Stimulated activated CD8-positive, alpha-beta memory T cell treated with anti-CD3 and anti-CD28 coated beads, Interleukin-7, amount 100 ng/mL, for 48 hours (primary cell): ENCODE results near the gene ANKRD63.

ENCODE experiments used
- DNase-seq, 2 donors: peaks; one replicate each; pipeline ENCODE4 v3.0.0-alpha.2; 2020; ENCODE audit warnings: low read depth in 1 of 2; ENCODE audit errors: extremely low read depth in 1 of 2

The ANKRD63 gene

DNA sequence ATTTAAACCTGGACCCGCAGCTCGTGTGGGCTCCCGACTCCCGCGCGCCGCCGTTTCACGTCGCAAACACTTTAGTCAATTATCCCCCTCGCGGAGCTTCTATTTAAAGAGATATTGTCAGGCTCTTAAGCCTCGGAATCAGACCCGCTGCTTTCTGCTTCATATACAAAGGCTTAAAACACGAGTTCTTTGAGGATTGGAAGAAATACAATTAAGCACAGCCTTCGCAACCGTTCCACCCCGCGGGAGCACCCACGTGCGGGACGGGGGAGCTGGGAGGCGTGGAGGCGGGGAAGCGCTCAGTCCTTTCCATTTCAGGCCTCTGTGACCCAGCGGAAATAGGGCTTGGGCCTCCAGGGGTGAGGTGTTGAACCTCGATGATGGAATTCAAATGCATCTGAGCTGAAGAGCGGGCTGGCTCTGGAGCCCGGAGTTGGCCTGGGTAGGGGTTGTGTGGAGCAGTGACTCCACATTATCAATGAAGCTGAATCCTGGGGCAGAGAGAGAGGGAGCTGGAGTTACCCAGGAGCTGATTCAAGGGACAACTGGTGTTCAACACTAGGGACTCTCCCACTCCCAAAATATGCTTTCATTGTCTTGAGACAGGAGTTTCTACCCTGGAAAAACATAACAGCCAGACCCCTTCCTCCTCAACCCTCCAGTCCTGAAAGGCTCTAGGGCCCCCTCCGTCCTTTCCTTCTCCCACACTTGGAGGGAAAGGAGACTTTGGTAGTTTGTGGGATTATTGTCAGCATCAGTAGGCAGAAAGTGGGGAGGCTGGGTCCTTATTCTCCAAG lies 2.4 kb downstream of the ANKRD63 start:
- DNase-seq, result no peak

DNA sequence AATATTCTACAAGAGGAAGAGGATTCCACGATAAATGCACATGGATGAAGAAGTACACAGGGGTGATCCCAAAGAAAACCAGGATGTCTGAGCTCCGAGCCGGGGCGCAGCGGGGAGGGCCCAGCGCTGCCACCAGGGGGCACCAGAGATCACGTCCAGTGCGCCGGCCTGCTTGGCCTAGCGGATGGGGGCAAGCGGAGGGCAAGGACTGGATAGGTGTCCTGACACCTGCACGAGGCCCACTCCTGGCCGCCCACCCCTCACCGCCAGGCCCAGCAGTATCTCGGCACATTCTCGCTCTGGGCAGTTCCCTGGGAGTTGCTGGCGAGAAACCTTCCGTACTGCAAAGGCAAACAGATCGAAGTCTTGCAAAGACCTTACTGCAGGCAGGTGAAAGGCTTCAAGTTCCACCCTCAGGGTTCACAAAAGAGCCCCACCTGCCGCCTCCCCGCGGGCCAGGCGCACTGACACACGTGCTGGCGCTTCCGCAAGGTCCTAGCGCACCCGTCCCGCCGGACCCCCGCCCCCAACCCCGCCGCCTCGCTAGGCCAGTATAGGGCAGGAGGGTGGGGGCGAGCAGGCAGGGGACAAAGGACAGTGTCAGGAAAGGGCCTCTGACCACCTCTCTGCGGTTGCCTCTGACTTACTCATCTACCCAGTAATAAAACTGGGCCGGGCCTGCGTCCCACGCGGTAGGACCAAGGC lies 3.3 kb downstream of the ANKRD63 start:
- DNase-seq, result peak; percentile 34

DNA sequence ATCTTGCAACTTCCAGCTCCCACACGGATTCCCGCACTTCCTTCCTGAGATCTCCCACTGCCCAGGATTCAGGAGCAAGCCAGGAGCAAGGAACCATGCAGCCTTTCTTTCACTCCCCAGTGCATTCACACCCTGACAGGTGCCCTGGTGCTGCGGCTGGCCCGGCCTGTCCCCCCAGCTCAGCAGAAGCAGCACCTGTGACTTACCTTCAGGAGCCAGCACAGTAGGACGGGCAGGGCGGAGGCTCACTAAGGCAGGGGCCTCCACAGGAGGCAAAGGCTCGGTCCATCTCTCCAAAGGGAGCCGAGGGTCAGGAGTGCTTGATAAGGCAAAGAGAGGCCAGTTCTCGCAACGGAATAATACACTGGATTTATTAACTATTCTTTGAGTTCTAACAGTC lies 4.8 kb downstream of the ANKRD63 start:
- DNase-seq, result no peak

DNA sequence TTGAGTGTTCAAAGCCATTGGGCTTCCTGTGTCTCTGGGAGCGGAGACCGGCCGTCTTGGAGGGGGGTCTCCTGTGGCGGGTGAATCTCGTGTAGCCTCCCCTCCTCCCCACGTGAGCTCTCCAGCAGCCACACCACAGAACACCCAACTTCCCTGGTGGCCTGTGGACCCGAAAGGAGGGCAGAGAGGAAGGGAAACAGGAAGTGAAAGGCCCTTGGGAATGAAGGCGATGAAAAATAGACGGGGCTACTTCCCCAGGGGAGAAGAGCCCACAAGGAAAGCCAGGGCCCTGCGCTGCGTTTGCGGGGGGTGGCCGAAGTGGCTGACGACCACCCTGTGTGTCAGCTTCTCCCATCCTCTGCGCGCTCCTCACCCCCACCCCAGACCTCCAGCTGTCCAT lies 5.4 kb downstream of the ANKRD63 start:
- DNase-seq, result no peak

DNA sequence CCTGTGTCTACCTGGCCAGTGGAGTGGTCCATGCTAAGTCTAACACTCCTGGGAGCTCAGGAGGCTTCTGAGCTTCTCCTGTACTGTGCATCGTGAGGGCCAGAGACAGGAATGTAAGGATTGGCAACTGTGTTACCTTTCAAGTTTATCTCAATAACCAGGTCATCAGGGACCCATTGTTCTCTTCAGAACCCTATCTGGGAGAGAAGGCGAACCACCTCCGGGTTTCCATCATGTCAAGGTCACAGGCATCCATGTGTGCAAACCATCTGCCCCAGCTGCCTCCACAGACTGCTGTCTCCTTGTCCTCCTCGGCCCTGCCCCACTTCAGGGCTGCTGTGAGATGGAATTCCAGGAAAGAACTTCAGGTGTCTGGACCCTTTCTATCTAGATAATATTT lies 5.9 kb downstream of the ANKRD63 start:
- no peak for DNase-seq

DNA sequence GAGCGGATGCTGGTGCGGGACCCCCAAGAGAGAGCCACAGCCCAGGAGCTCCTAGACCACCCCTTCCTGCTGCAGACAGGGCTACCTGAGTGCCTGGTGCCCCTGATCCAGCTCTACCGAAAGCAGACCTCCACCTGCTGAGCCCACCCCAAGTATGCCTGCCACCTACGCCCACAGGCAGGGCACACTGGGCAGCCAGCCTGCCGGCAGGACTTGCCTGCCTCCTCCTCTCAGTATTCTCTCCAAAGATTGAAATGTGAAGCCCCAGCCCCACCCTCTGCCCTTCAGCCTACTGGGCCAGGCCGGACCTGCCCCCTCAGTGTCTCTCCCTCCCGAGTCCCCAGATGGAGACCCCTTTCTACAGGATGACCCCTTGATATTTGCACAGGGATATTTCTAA lies 6.9 kb downstream of the ANKRD63 start:
- no peak for DNase-seq

DNA sequence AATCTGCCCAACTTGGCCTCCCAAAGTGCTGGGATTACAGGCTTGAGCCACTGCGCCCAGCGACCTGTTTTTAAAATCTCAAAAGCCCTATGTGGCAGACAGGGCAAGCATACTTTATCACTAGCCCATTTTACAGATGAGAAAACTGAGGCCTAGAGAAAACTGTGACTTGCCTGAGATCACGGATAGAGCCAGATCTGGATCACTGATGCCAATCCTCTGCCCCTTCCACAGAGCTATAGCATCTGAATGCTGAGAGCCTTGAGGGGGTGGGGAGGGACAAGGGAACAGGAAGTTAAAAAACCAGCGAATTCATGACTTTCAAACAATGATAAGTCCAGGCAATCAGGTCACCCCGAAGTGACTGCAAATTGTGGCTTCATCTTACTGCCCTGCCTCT lies 7.3 kb downstream of the ANKRD63 start:
- DNase-seq, result no peak

DNA sequence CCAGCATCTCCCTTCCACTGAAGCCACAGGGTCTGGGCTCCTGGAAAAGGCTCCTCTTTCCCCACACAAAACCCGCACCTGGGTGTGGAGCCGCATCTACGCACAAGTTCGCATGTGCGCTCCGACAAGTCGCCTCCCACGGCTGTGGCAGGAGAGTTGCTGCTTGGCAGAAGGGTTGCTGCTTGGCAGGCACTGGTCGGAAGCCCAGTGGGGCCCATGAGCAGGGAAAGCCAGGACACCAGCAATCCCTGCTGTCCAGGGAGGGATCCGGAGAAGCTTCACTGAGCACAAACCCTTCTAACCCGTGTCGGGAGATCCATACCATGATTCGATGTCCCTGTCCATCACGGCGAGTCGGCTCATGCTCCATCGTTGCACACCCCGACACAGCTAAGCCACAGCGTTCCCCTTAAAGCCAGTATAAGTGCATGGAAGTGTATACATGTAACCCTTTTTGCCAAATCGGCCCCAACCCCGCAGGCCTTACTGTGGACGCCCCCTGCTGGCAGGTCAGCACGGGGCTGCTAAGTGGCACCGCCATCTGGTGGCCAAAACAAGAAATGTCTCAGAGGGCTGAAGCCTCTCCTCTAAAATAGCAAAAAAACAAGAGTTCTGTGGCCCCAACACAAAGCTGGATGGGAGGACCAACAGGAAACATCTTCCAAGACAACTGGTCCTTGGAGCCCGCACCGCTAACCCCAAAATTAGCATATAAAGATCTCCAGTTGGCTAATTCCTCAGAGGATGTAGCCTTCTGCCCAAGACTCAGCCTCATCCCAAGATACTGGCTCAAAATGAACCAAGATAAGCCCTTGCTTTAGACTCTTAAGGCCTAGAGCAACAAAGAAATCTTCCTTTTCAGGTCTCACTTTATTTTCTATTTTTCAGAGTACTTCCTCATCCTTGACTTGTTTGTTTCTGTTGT lies 8.3 kb downstream of the ANKRD63 start:
- peak; percentile 66 to 72 for DNase-seq

DNA sequence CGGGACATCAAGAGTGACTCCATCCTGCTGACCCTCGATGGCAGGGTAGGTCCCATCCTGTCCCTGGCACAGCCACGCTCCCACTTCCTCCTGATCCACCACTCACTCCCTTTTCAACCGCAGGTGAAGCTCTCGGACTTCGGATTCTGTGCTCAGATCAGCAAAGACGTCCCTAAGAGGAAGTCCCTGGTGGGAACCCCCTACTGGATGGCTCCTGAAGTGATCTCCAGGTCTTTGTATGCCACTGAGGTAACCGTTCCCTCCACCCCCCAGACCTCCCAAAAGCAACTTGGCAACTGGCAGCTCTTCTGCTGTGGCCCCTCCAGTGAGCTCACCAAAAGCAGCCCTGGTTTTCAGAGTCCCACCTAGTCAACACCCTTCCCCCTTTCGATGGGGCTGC lies 9.4 kb downstream of the ANKRD63 start:
- no peak for DNase-seq

DNA sequence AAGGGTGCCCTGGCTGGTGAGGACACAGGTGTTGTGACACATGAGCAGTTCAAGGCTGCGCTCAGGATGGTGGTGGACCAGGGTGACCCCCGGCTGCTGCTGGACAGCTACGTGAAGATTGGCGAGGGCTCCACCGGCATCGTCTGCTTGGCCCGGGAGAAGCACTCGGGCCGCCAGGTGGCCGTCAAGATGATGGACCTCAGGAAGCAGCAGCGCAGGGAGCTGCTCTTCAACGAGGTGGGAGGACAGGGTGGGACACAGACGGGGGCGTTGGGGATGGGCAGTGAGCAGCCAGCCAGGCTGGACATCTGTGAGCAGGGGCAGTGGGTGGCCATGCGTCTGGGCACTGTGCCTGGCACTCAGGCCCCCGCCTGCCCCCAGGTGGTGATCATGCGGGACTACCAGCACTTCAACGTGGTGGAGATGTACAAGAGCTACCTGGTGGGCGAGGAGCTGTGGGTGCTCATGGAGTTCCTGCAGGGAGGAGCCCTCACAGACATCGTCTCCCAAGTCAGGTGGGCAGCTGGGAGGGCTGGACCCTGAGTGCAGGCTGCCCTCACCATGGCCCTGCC lies 10.3 kb downstream of the ANKRD63 start:
- no peak for DNase-seq

DNA sequence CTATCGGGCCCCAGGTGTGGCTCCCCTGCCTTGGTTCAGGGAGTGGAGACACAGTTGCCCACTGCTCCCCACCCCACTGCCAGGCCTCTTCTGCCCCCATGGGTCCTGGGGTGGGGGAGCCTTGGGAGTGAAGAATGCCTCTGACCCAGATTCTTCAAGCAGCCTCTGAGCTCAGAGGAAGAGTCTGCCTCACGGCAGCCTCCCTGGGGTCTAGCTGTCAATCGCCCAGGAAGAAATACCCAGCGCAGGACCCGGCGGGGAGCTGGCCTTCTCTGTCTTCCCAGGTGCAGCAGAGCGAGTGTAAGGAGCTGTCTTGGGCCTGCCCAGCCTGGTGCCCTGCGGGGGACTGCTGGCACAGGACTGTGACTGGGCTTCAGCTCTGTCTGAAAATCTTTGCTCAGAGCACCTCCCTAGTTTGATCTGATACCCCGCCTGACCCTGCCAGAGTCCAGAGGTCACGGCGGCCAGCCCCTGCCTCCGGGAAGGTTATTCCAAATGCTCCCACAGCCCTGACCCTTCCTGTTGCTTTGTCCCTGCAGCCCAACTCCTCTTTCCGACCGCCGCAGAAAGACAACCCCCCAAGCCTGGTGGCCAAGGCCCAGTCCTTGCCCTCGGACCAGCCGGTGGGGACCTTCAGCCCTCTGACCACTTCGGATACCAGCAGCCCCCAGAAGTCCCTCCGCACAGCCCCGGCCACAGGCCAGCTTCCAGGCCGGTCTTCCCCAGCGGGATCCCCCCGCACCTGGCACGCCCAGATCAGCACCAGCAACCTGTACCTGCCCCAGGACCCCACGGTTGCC lies 11.0 kb downstream of the ANKRD63 start:
- DNase-seq, result no peak

DNA sequence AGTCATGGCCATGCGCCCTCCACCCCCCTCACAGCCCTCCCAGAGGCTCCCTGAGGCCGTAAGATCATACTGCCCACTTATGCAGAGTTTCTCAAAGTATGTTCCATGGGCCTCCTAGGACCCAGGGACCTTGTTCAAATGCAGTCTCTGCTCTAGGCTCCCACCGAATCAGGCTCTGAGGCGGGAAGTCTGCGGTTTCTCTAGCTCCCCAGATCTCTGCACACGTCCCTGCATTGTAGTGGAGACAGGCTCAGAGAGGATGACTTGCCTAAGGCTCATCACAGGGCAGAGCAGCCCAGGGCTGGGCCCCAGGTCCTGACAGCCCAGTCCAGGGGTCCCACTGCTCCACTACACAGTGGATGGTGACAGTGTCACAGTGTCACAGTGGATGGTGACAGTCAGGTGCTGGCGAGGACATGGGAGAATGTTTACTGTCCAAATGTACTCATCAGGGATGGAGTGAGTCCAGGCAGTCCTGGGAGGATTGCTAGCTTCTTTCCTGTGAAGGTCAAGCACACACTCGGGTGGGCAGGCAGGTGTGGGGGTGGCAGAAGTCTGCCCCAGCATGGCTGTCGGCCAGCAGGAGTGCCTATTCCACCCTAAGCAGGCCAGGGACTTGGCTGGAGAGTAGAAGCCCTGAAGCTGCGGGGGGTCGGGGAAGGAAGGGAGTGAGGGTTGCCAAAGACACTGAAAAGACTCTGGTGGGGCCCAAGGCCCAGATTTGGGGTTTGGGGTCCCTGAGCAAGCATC lies 12.4 kb downstream of the ANKRD63 start:
- DNase-seq, result no peak

DNA sequence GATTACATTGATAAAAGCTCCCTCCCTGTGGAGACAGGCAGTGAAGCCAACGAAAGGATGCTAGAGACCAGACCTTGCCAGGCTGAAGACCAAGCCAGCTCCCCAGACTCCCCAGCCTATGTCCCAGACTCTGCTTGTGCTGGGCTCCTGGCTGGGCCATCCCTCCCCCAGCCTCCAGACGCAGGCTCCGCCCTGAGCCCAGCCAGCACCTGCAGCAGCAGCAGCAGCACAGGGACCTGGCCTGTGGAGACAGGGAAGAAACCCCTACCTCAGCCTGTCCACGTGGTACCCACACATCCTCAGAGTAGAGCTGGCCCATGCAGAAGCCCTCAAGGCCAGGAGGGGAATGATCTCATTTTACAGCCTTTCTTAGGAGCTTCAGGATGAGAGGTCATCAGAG lies 13.3 kb downstream of the ANKRD63 start:
- no peak for DNase-seq

DNA sequence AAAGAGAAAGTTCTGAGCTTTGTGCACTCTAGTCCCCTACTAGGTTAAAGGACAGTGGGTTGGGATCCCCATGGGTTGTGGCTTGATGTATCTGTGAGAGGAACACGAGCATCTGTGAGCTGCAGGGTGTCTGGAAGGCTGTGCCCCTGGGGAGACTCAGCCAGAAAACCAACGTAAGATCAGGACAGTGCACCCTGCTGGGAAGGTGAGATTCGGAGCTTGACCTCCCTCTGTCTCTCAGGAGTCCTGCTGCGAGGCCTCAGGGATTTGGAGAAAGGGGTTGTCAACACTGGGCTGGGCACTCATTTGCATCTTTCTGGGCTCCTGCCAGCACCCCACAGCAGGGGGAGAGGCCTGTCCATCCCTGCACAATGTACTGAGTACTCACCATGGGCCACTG lies 15.2 kb downstream of the ANKRD63 start:
- no peak for DNase-seq

DNA sequence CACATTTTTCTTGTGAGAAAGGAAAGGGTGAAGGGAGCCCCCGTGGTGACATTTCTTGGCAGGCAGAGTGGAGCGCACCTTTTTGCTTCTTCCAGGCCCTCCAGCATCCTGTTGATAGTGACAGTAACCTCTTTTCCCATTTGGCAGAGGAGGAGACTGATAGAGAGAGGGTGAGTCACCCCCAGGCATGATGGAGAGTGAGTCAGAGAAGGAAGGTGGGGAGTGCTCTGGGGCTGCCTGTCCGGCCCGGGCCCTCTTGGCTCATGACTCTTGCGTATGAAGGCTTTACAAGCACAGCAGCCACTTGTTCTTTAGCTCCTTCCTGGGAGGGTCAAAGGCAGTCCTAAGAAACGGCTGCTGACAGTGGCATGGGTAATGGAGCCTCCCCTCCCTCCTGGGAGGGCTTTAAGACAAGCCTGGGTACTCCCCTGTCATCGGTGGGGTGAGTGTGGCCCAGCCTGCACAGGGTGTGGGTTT lies 16.0 kb downstream of the ANKRD63 start:
- no peak for DNase-seq

DNA sequence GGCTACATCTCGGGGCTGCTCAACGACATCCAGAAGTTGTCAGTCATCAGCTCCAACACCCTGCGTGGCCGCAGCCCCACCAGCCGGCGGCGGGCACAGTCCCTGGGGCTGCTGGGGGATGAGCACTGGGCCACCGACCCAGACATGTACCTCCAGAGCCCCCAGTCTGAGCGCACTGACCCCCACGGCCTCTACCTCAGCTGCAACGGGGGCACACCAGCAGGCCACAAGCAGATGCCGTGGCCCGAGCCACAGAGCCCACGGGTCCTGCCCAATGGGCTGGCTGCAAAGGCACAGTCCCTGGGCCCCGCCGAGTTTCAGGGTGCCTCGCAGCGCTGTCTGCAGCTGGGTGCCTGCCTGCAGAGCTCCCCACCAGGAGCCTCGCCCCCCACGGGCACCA lies 17.0 kb downstream of the ANKRD63 start:
- no peak for DNase-seq

DNA sequence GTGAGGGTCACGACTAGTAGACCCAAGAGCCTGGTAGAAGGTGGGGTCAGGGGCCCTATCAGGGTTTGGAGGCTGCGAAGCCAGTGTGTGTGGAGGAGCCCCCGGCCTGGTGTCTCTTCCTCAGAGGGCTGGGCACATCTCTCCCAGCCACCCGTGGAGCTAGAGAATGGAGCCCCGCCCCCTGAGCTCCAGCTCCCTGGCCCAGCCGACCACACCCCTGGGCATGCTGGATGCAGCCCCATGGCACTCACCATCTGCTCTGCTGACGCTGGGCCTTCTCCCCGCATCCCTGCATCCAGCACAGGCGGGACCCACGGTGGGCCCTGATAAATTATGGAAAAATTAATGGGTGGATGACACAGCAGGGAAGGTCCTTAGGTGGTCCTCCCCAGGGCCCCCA lies 17.5 kb downstream of the ANKRD63 start:
- DNase-seq, result no peak

DNA sequence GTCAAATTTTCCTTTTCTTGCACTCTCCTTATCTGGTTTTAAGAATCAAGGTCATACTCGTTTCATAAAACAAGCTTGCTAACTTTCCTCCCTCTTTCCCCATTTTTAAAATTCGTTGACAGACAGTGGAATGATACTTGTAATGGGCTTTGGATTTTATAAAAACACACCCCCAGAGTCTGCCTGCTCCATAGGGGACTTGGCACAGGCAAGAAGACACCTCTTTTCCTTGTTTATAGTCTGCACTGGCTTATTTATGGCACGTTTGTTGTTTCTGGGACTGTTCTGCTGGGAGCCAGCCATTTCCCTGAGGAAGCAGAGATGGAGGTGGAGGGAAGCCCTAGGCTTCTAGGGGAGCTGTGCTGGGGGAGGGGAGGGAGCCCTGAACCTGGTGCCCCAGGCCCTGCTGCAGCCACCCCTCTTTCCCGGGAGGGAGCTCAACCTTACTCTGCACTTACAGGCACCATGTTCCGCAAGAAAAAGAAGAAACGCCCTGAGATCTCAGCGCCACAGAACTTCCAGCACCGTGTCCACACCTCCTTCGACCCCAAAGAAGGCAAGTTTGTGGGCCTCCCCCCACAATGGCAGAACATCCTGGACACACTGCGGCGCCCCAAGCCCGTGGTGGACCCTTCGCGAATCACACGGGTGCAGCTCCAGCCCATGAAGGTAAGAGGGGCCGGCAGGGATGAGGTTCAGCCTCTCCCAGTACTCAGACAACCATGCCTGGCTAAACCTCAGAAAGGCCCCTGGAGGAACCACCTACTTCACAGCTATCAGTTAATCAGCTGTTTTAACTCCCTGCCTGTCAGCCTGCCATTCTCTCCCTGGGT lies 18.3 kb downstream of the ANKRD63 start:
- DNase-seq, result no peak
